Neutrophil (primary cell): ENCODE results near the gene CPN2.

Source experiments
- H3K27ac ChIP-seq: fragments of 200-600 bp; sonication (generic); 2 replicates; pipeline ENCODE4 v1.5.1; 2016; ENCODE audit warnings: mild to moderate bottlenecking, moderate library complexity
- H3K27me3 ChIP-seq: fragments of 200-600 bp; sonication (generic); 2 replicates; pipeline ENCODE4 v1.6.0; 2016; ENCODE audit warnings: mild to moderate bottlenecking
- H3K36me3 ChIP-seq: fragments of 200-600 bp; sonication (generic); 2 replicates; pipeline ENCODE4 v1.5.1; 2017
- H3K4me1 ChIP-seq, 2 experiments: fragments of 200-600 bp in 1 of 2; sonication (generic) in 1 of 2; 1 replicate in 1 of 2; 2 replicates in 1 of 2; pipeline versions ENCODE4 v1.5.1 to v1.6.1; 2013 to 2016; ENCODE audit warnings: low read depth in 1 of 2, low read length in 1 of 2, mild to moderate bottlenecking in 1 of 2, moderate library complexity in 1 of 2; ENCODE audit not compliant: control insufficient read depth in 1 of 2, insufficient read depth in 1 of 2
- H3K4me3 ChIP-seq, 2 experiments: fragments of 200-600 bp in 1 of 2; sonication (generic) in 1 of 2; 1 replicate in 1 of 2; 2 replicates in 1 of 2; pipeline ENCODE4 v1.5.1; 2013 to 2016; ENCODE audit warnings: low read depth in 1 of 2, low read length in 1 of 2, mild to moderate bottlenecking in 1 of 2, moderate library complexity in 1 of 2
- H3K9me3 ChIP-seq: fragments of 200-600 bp; sonication (generic); 2 replicates; pipeline ENCODE4 v1.5.1; 2016
- CTCF ChIP-seq: fragments of 200-600 bp; sonication (generic); IDR thresholded peaks from 2 replicates; pipeline ENCODE4 v1.5.1; 2016; ENCODE audit warnings: antibody characterized with exemption

CPN2 gene

GRCh38 chr3:194300382-194300758 is 50.8 kb downstream of the CPN2 start:
- Histone ChIP-seq H3K4me1 (no peaks in the 10 kb centered on the region), H3K9me3 (no peaks in the 10 kb centered on the region), H3K4me3 (no peak overlapping the region), H3K36me3 (no peaks in the 10 kb centered on the region), H3K27me3 (peaks cover 91% of the 10 kb centered on the region), H3K27ac (no peak overlapping the region)
- no peak for TF ChIP-seq CTCF

- H3K27me3 ChIP-seq: peaks cover 84% of the 10 kb centered on the region
- H3K36me3 ChIP-seq: no peaks in the 10 kb centered on the region
- H3K4me3 ChIP-seq: no peak overlapping the region
- H3K27ac ChIP-seq: no peak overlapping the region
- H3K4me1 ChIP-seq: no peaks in the 10 kb centered on the region
- no peaks in the 10 kb centered on the region for H3K9me3 ChIP-seq
- no peak for TF ChIP-seq CTCF
These were observed 52.5 kb downstream of the CPN2 start for GRCh38 chr3:194298331-194299227.

- no peak overlapping the region for H3K27ac ChIP-seq
- TF ChIP-seq CTCF: no peak
- H3K4me1 ChIP-seq: no peaks in the 10 kb centered on the region
- peaks cover 82% of the 10 kb centered on the region for H3K27me3 ChIP-seq
- H3K4me3 ChIP-seq: no peak overlapping the region
- no peaks in the 10 kb centered on the region for H3K36me3 ChIP-seq
- no peaks in the 10 kb centered on the region for H3K9me3 ChIP-seq
These were observed 54.5 kb downstream of the CPN2 start for GRCh38 chr3:194296454-194297263.

GRCh38 chr3:194294895-194295214 is 56.3 kb downstream of the CPN2 start:
- Histone ChIP-seq H3K27me3 (peaks cover 70% of the 10 kb centered on the region), H3K36me3 (no peaks in the 10 kb centered on the region), H3K9me3 (no peaks in the 10 kb centered on the region), H3K4me3 (no peak overlapping the region), H3K4me1 (no peaks in the 10 kb centered on the region), H3K27ac (no peak overlapping the region)
- TF ChIP-seq CTCF: no peak

- H3K9me3 ChIP-seq: no peaks in the 10 kb centered on the region
- H3K4me1 ChIP-seq: no peaks in the 10 kb centered on the region
- TF ChIP-seq CTCF: no peak
These were observed 56.8 kb downstream of the CPN2 start for GRCh38 chr3:194294199-194294894.

More at GRCh38 chr3:194294199-194294894, 56.8 kb downstream of the CPN2 start:
- peaks cover 68% of the 10 kb centered on the region for H3K27me3 ChIP-seq
- no peak overlapping the region for H3K27ac ChIP-seq
- no peak overlapping the region for H3K4me3 ChIP-seq
- no peaks in the 10 kb centered on the region for H3K36me3 ChIP-seq
